PFSK-1 (cell line): ENCODE results near the gene KAZN.

Experiments used
- POLR2AphosphoS5 ChIP-seq: IDR thresholded peaks from 2 replicates; pipeline ENCODE4 v1.6.1; 2012; ENCODE audit warnings: low read depth, mild to moderate bottlenecking, control low read depth, low read length, moderate library complexity
- REST ChIP-seq, 2 experiments: IDR thresholded peaks; 2 replicates each; pipeline versions ENCODE4 v1.6.1 to v1.8.0; 2011 to 2012; ENCODE audit warnings: low read depth in 2 of 2, low read length in 2 of 2, control low read depth in 1 of 2, inconsistent platforms in 1 of 2, mild to moderate bottlenecking in 1 of 2, moderate library complexity in 1 of 2; ENCODE audit not compliant: insufficient read depth in 1 of 2
- TAF1 ChIP-seq: IDR thresholded peaks from 2 replicates; pipeline ENCODE4 v1.6.1; 2012; ENCODE audit warnings: low read length, control low read depth, borderline replicate concordance; ENCODE audit not compliant: insufficient read depth

- no peak for TF ChIP-seq POLR2AphosphoS5
- TF ChIP-seq TAF1, result no peak
- no peak for TF ChIP-seq REST (IDR thresholded peaks at IDR 0.05; ENCODE audit: insufficient read depth in 1 of 2, low read depth in 2 of 2, low read length in 2 of 2)
Observed at GRCh38 chr1:14600405-14601112, 2.1 kb downstream of the KAZN start.
